IMR-90 (cell line): ENCODE measurements around the gene NBPF3. TPM values are rescaled to one million over a fixed set of nuclear protein-coding genes. Genes with fewer than 3 reads are reported as not detected.
"Not testable (repeated sequence)": the region's sequence is repeated elsewhere in the genome, so short reads cannot be mapped to it uniquely, and the experiment has no call there.

Experiments used
- ATAC-seq: fragments of 200-7000 bp; cut with Tn5 transposase; 2 replicates; pipeline ENCODE4 v1.9.1; 2020; ENCODE audit warnings: low read depth, mild to moderate bottlenecking, moderate library complexity
- BruUV-seq: library from RNA; stranded (reverse); fragments of 400-500 nt; replicated peaks from 2 replicates; lab custom pipeline; 2021; lab: Mats Ljungman, UMichigan
- CTCF ChIA-PET: fragments of 300-600 bp; formaldehyde crosslinking; extraction: SDS; loops from one replicate; lab custom pipeline; 2021; ENCODE audit warnings: antibody characterized with exemption; lab: Yijun Ruan, JAX
- POLR2A ChIA-PET: fragments of 300-600 bp; sonication (Branson Sonifier 250); formaldehyde crosslinking; loops from one replicate; lab custom pipeline; 2022; ENCODE audit warnings: antibody characterized with exemption; ENCODE audit not compliant: unreplicated experiment; lab: Charles Lee
- DNase-seq: peaks from one replicate; pipeline ENCODE4 v3.0.0; 2013
- H2AFZ ChIP-seq: replicated peaks from 2 replicates; pipeline ENCODE3; 2013; ENCODE audit warnings: low read length, mild to moderate bottlenecking; ENCODE audit not compliant: poor library complexity
- H2AK5ac ChIP-seq: 2 replicates; pipeline ENCODE4 v1.6.1; 2013; ENCODE audit warnings: low read depth, low read length, inconsistent platforms
- H2AK9ac ChIP-seq: replicated peaks from 2 replicates; pipeline ENCODE3; 2013; ENCODE audit warnings: mild to moderate bottlenecking, low read depth, low read length, moderate library complexity; ENCODE audit not compliant: poor library complexity
- H2BK120ac ChIP-seq: 2 replicates; pipeline ENCODE4 v1.6.1; 2013; ENCODE audit warnings: low read depth, low read length, inconsistent platforms
- H2BK15ac ChIP-seq: 3 replicates; pipeline ENCODE4 v1.6.1; 2013; ENCODE audit warnings: low read depth, low read length, inconsistent platforms
- H2BK20ac ChIP-seq: 2 replicates; pipeline ENCODE4 v1.6.1; 2013; ENCODE audit warnings: low read depth, mild to moderate bottlenecking, inconsistent platforms, low read length, moderate library complexity
- H2BK5ac ChIP-seq: 2 replicates; pipeline ENCODE4 v1.6.1; 2013; ENCODE audit warnings: mild to moderate bottlenecking, low read depth, low read length, inconsistent platforms; ENCODE audit not compliant: poor library complexity, severe bottlenecking
- H3K14ac ChIP-seq: replicated peaks from 2 replicates; pipeline ENCODE4 v1.6.1; 2013; ENCODE audit warnings: low read depth, low read length, inconsistent platforms
- H3K18ac ChIP-seq: 2 replicates; pipeline ENCODE4 v1.6.1; 2013; ENCODE audit warnings: low read depth, low read length, control low read depth
- H3K23ac ChIP-seq: 2 replicates; pipeline ENCODE4 v1.6.1; 2013; ENCODE audit warnings: low read depth, low read length, inconsistent platforms
- H3K27ac ChIP-seq: 2 replicates; pipeline ENCODE4 v1.5.1; 2013; ENCODE audit warnings: mild to moderate bottlenecking, control low read depth, low read length; ENCODE audit not compliant: insufficient read depth
- H3K27me3 ChIP-seq: 2 replicates; pipeline ENCODE4 v1.6.1; 2013; ENCODE audit warnings: low read length; ENCODE audit not compliant: control insufficient read depth, insufficient read depth
- H3K36me3 ChIP-seq: 2 replicates; pipeline ENCODE4 v1.6.1; 2013; ENCODE audit warnings: low read length, mixed read lengths; ENCODE audit not compliant: control insufficient read depth, insufficient read depth
- H3K4ac ChIP-seq: 2 replicates; pipeline ENCODE4 v1.6.1; 2013; ENCODE audit warnings: low read depth, low read length, inconsistent platforms
- H3K4me1 ChIP-seq: 2 replicates; pipeline ENCODE4 v1.6.1; 2013; ENCODE audit warnings: low read length, mixed read lengths; ENCODE audit not compliant: control insufficient read depth, insufficient read depth
- H3K4me2 ChIP-seq: 2 replicates; pipeline ENCODE4 v1.6.1; 2013; ENCODE audit warnings: low read depth, mild to moderate bottlenecking, control low read depth, low read length, moderate library complexity
- H3K4me3 ChIP-seq: 2 replicates; pipeline ENCODE4 v1.5.1; 2013; ENCODE audit warnings: low read depth, mild to moderate bottlenecking, control low read depth, low read length, moderate library complexity; ENCODE audit not compliant: insufficient read depth
- H3K56ac ChIP-seq: 2 replicates; pipeline ENCODE4 v1.6.1; 2013; ENCODE audit warnings: low read length, inconsistent platforms; ENCODE audit not compliant: insufficient read depth; ENCODE audit errors: extremely low read depth
- H3K79me1 ChIP-seq, 2 experiments: 2 replicates each; pipeline ENCODE4 v1.6.1; 2013; ENCODE audit warnings: low read length in 2 of 2, inconsistent platforms in 1 of 2, low read depth in 1 of 2
- H3K9ac ChIP-seq: 2 replicates; pipeline ENCODE4 v1.6.1; 2013; ENCODE audit warnings: low read depth, low read length, control low read depth
- H3K9me1 ChIP-seq: 2 replicates; pipeline ENCODE4 v1.6.1; 2013; ENCODE audit warnings: low read length, inconsistent platforms; ENCODE audit not compliant: insufficient read depth
- H3K9me3 ChIP-seq: 2 replicates; pipeline ENCODE4 v1.6.1; 2013; ENCODE audit warnings: low read length; ENCODE audit not compliant: control insufficient read depth, insufficient read depth
- H4K20me1 ChIP-seq: 2 replicates; pipeline ENCODE4 v1.6.1; 2013; ENCODE audit warnings: low read length, inconsistent platforms; ENCODE audit not compliant: insufficient read depth
- H4K5ac ChIP-seq: 2 replicates; pipeline ENCODE4 v1.6.1; 2013; ENCODE audit warnings: mild to moderate bottlenecking, low read depth, low read length, control low read depth
- H4K8ac ChIP-seq, 2 experiments: 2 replicates each; pipeline ENCODE4 v1.6.1; 2013; ENCODE audit warnings: low read depth in 2 of 2, low read length in 2 of 2, control low read depth in 1 of 2, inconsistent platforms in 1 of 2
- H4K91ac ChIP-seq: 2 replicates; pipeline ENCODE4 v1.6.1; 2013; ENCODE audit warnings: low read depth, low read length, inconsistent platforms; ENCODE audit not compliant: insufficient read depth
- WGBS, 2 experiments: methylation state at CpG; one replicate each; pipeline versions ENCODE4 v1.1.5 to v1.1.7; 2013; ENCODE audit warnings: missing lambda C conversion rate in 2 of 2; ENCODE audit not compliant: insufficient read length in 1 of 2; ENCODE audit errors: extremely low coverage in 2 of 2; 5-methylcytosine and 5-hydroxymethylcytosine counted together
- dilution Hi-C: fragments of 300-500 bp; cut with HindIII; formaldehyde crosslinking; loops from one replicate; pipeline ENCODE4 v1.14.3; 2018; ENCODE audit warnings: low sequenced_read_pairs; ENCODE audit not compliant: unreplicated experiment
- in situ Hi-C: fragments of 300-500 bp; cut with MboI; formaldehyde crosslinking; loops from 3 replicates; pipeline ENCODE4 v1.14.3; 2019; ENCODE audit warnings: low sequenced_read_pairs, inconsistent platforms, mixed read lengths
- intact Hi-C: fragments of 100-400 bp; cut with micrococcal nuclease; formaldehyde crosslinking; loops from 2 replicates; pipeline ENCODE4 v1.10.0; 2022
- polyA plus RNA-seq, 3 experiments: library from polyadenylated mRNA; depleted of rRNA; stranded (reverse); fragments of >200 nt; gene quantifications; 2 replicates each; pipeline ENCODE4 v1.2.3, GENCODE V29; 2012; ENCODE audit warnings: low replicate concordance in 1 of 3
- total RNA-seq: library from RNA; depleted of rRNA; stranded (reverse); fragments of >200 nt; gene quantifications from 2 replicates; pipeline ENCODE4 v1.2.3, GENCODE V29; 2012

NBPF3 gene
- total and polyA plus RNA-seq, 2 of the 4 experiments (the other 2 are of a cell fraction): 8.7 to 18.8 TPM

DNA sequence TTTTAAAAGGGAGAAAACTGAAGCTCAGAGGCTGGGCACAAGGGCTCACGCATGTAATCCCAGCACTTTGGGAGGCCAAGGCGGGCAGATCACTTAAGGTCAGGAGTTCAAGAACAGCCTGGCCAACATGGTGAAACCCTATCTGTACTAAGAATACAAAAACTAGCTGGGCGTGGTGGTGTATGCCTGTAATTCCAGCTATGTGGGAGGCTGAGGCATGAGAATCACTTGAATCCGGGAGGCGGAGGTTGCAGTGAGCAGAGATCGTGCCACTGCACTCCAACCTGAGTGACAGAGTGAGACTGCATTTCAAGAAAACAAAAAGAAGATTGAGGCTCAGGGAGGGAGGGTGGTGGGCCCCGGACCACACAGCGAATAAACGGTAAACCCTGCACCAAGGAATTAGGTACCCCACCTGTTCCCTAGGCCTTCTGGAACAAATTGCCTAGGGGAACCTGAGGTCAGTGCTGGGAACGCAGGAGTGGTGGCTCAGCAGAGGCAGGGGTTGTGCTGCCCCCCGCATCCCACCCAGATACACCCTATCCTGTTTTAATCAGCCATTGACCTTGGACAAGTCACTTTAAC, 79.6 kb downstream of the NBPF3 start:
- H3K9ac ChIP-seq, H3K4me2 ChIP-seq, in situ Hi-C loops, H2AK5ac ChIP-seq, H2BK15ac ChIP-seq, H3K4ac ChIP-seq, H3K4me3 ChIP-seq, H3K14ac ChIP-seq, H3K79me1 ChIP-seq, BruUV-seq, H3K9me3 ChIP-seq, H3K4me1 ChIP-seq, DNase-seq, dilution Hi-C loops, H3K23ac ChIP-seq, H2BK20ac ChIP-seq, H2AK9ac ChIP-seq, CTCF ChIA-PET, intact Hi-C loops, H3K18ac ChIP-seq, H3K27me3 ChIP-seq, H4K5ac ChIP-seq, H3K27ac ChIP-seq, H3K36me3 ChIP-seq, ATAC-seq, H4K91ac ChIP-seq, POLR2A ChIA-PET, H3K9me1 ChIP-seq, H3K56ac ChIP-seq, H2BK120ac ChIP-seq, H4K20me1 ChIP-seq, H4K8ac ChIP-seq, H2AFZ ChIP-seq, H2BK5ac ChIP-seq: not testable (repeated sequence)
- WGBS, 2 experiments: 90% methylated on average over 2 of the region's 11 CpGs; no CpG with 5 or more reads in 1 of the 2 experiments
